ENCODE results near the gene PTPRH. TPM values are rescaled to one million over a fixed set of nuclear protein-coding genes. Genes with fewer than 3 reads are reported as not detected.

The PTPRH gene
- total RNA-seq, 1 experiment from 2014 or later, result 2.3 TPM

DNA sequence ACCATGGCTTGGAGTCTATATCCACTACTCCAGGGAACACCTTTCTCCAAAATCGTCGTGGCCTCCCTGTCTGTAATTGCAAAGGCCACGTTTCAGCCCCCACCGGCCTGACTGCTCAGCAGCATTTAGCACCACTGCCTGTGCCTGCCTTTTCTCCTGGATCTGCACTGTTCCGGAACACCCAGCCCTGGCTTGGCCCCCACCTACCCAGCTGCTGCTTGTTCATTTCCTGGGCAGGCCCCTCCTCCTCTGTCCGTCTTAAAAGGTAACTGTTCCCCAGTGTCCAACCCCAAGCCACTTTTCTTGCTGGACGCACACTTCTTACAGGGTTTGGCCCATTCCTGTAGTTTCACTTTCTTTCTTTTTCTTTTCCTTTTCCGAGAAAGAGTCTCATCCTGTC, 20.7 kb downstream of the PTPRH start:
- POLR2A ChIA-PET, result no interaction called here
- no peak for TF ChIP-seq CTCF (IDR thresholded peaks at IDR 0.05; ENCODE audit: insufficient read depth in 1 of 2, low read depth in 1 of 2, low read length in 1 of 2, severe bottlenecking in 1 of 2, unreplicated experiment in 1 of 2)
- peaks cover 5% of the 10 kb centered on the region for H3K27me3 Mint-ChIP-seq (ENCODE audit: insufficient read depth, unreplicated experiment)
- no peaks in the 10 kb centered on the region for H3K27me3 ChIP-seq (replicated peaks; ENCODE audit: control insufficient read depth, insufficient read depth, low read length)
- H3K4me1 ChIP-seq, result no peaks in the 10 kb centered on the region
- no peaks in the 10 kb centered on the region for H3K36me3 ChIP-seq (ENCODE audit: control insufficient read depth, insufficient read depth, low read length)
- DNase-seq, result no peak
- no peak overlapping the region for H3K4me3 Mint-ChIP-seq (ENCODE audit: unreplicated experiment)
- no peak overlapping the region for H3K27ac Mint-ChIP-seq (ENCODE audit: unreplicated experiment)
- CTCF ChIA-PET, result no interaction called here
- H3K36me3 Mint-ChIP-seq (ENCODE audit: insufficient read depth, unreplicated experiment), result no peaks in the 10 kb centered on the region
- H3K4me1 Mint-ChIP-seq (ENCODE audit: low read depth, unreplicated experiment), result no peaks in the 10 kb centered on the region
- no peaks in the 10 kb centered on the region for H3K9me3 ChIP-seq
- no peak overlapping the region for H3K4me3 ChIP-seq (ENCODE audit: low read depth, low read length)
- BruUV-seq (replicated peaks), result no TSS peak
- intact Hi-C loops (cut with micrococcal nuclease; ENCODE audit: unreplicated experiment), result no loop called here
- H3K9me3 Mint-ChIP-seq (ENCODE audit: unreplicated experiment), result no peaks in the 10 kb centered on the region

DNA sequence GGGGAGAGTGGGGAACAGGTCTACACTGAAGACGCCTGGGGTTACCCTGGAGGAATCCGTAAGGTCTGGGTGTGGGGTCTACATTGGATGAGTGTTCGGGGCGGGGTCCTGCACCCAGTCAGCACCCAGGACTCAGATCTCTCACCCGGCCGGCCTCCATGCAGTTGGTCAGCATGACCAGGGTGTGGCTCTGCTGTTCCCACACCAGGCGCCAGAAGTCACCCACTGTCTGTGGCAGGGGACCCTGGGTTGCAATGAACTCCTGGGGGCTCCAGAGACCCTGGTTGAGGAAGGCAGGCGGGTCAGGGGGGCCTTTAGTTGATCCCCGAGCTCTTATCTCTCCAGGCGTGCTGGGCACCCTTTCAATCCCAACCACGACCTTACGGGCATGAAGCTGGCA, 23.2 kb downstream of the PTPRH start:
- Histone ChIP-seq H3K36me3 (ENCODE audit: control insufficient read depth, insufficient read depth, low read length) (no peaks in the 10 kb centered on the region), H3K9me3 (no peaks in the 10 kb centered on the region), H3K4me3 (ENCODE audit: low read depth, low read length) (no peak overlapping the region), H3K4me1 (no peaks in the 10 kb centered on the region), H3K27me3 (replicated peaks; ENCODE audit: control insufficient read depth, insufficient read depth, low read length) (no peaks in the 10 kb centered on the region)
- no TSS peak for BruUV-seq (replicated peaks)
- no peak overlapping the region for H3K4me3 Mint-ChIP-seq (ENCODE audit: unreplicated experiment)
- ChIA-PET POLR2A (no interaction called here), CTCF (interaction anchor here (0.6 kb wide), 1 partner anchor 9 kb away, joined by 3 read pairs; no protein-coding TSS in a partner anchor)
- no peaks in the 10 kb centered on the region for H3K9me3 Mint-ChIP-seq (ENCODE audit: unreplicated experiment)
- intact Hi-C loops (cut with micrococcal nuclease; ENCODE audit: unreplicated experiment), result no loop called here
- no peak for DNase-seq
- H3K4me1 Mint-ChIP-seq (ENCODE audit: low read depth, unreplicated experiment), result no peaks in the 10 kb centered on the region
- H3K27ac Mint-ChIP-seq (ENCODE audit: unreplicated experiment), result no peak overlapping the region
- peaks cover 10% of the 10 kb centered on the region for H3K27me3 Mint-ChIP-seq (ENCODE audit: insufficient read depth, unreplicated experiment)
- no peak for TF ChIP-seq CTCF (IDR thresholded peaks at IDR 0.05; ENCODE audit: insufficient read depth in 1 of 2, low read depth in 1 of 2, low read length in 1 of 2, severe bottlenecking in 1 of 2, unreplicated experiment in 1 of 2)
- H3K36me3 Mint-ChIP-seq (ENCODE audit: insufficient read depth, unreplicated experiment), result no peaks in the 10 kb centered on the region

DNA sequence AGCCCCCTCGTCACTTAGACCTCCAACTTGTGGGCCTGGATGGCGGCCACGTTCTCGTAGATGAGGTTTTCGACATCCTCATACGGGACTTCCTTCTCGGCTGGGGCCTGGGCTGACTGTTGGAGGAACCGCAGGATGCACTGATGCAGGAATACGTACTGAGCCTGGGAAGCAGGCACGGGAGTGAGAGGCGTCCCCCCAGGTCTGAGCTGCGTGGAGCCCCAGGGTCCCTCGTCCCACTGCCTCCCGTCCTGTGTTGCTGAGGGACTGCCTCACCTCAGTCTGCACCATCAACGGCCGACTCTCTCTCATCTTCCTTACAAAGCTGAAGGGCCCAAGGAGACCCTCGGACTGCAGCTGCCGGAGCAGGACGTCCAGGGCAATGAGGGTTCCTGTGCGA, 27.6 kb downstream of the PTPRH start:
- no peaks in the 10 kb centered on the region for H3K27me3 ChIP-seq (replicated peaks; ENCODE audit: control insufficient read depth, insufficient read depth, low read length)
- no peaks in the 10 kb centered on the region for H3K9me3 ChIP-seq
- H3K27ac Mint-ChIP-seq (ENCODE audit: unreplicated experiment), result no peak overlapping the region
- TF ChIP-seq CTCF (IDR thresholded peaks at IDR 0.05; ENCODE audit: insufficient read depth in 1 of 2, low read depth in 1 of 2, low read length in 1 of 2, severe bottlenecking in 1 of 2, unreplicated experiment in 1 of 2), result no peak
- no peak overlapping the region for H3K4me3 ChIP-seq (ENCODE audit: low read depth, low read length)
- no peaks in the 10 kb centered on the region for H3K36me3 Mint-ChIP-seq (ENCODE audit: insufficient read depth, unreplicated experiment)
- POLR2A ChIA-PET, result no interaction called here
- H3K9me3 Mint-ChIP-seq (ENCODE audit: unreplicated experiment), result no peaks in the 10 kb centered on the region
- H3K36me3 ChIP-seq (ENCODE audit: control insufficient read depth, insufficient read depth, low read length), result no peaks in the 10 kb centered on the region
- intact Hi-C loops (cut with micrococcal nuclease; ENCODE audit: unreplicated experiment), result no loop called here
- no TSS peak for BruUV-seq (replicated peaks)
- peaks cover 18% of the 10 kb centered on the region for H3K4me1 Mint-ChIP-seq (ENCODE audit: low read depth, unreplicated experiment)
- no peak overlapping the region for H3K4me3 Mint-ChIP-seq (ENCODE audit: unreplicated experiment)
- peaks cover 17% of the 10 kb centered on the region for H3K27me3 Mint-ChIP-seq (ENCODE audit: insufficient read depth, unreplicated experiment)
- CTCF ChIA-PET, result interaction anchor here (0.6 kb wide), 1 partner anchor 1581 kb away, joined by 4 read pairs; no protein-coding TSS in a partner anchor
- H3K4me1 ChIP-seq, result peaks cover 17% of the 10 kb centered on the region; the same call in 1 of the 2 replicates
- no peak for DNase-seq

Measured in Caco-2 (cell line).